HepG2 (cell line): ENCODE data around the gene TUBA8. TPM values are rescaled to one million over a fixed set of nuclear protein-coding genes. Genes with fewer than 3 reads are reported as not detected.

Experiments used
- ATF3 ChIP-seq: sonication (generic); formaldehyde crosslinking; IDR thresholded peaks from 2 replicates; pipeline ENCODE4 v1.4.0; 2020; ENCODE audit warnings: missing genetic modification reagents
- EED ChIP-seq: sonication (generic); formaldehyde crosslinking; IDR thresholded peaks from 2 replicates; pipeline ENCODE4 v1.5.0; 2020; ENCODE audit warnings: mild to moderate bottlenecking, missing genetic modification reagents
- EP300 ChIP-seq, 3 experiments: sonication (generic) in 1 of 3; formaldehyde crosslinking in 1 of 3; IDR thresholded peaks; 2 replicates each; pipeline versions ENCODE4 v1.5.1 to v1.6.1; 2011 to 2020; ENCODE audit warnings: low read depth in 2 of 3, low read length in 2 of 3, borderline replicate concordance in 1 of 3, improper control_type of control experiment in 1 of 3, mild to moderate bottlenecking in 1 of 3, missing genetic modification reagents in 1 of 3, moderate library complexity in 1 of 3
- ERF ChIP-seq: IDR thresholded peaks from 2 replicates; pipeline ENCODE4 v1.6.1; 2018; ENCODE audit warnings: missing biosample characterization, missing genetic modification reagents
- ETV5 ChIP-seq: IDR thresholded peaks from 2 replicates; pipeline ENCODE4 v1.6.1; 2018; ENCODE audit warnings: missing biosample characterization, missing genetic modification reagents, inconsistent platforms, borderline replicate concordance
- FIP1L1 ChIP-seq: fragments of 200-400 bp; formaldehyde crosslinking; IDR thresholded peaks from 2 replicates; pipeline ENCODE4 v1.6.1; 2018; ENCODE audit warnings: low read depth, mild to moderate bottlenecking, low read length, moderate library complexity, borderline replicate concordance; ENCODE audit not compliant: insufficient read depth
- KDM4B ChIP-seq: sonication (generic); formaldehyde crosslinking; IDR thresholded peaks from 2 replicates; pipeline ENCODE4 v1.4.0; 2020; ENCODE audit warnings: missing genetic modification reagents
- KDM6A ChIP-seq: IDR thresholded peaks from 2 replicates; pipeline ENCODE4 v1.6.1; 2016; ENCODE audit warnings: low read depth
- KLF6 ChIP-seq: IDR thresholded peaks from 2 replicates; pipeline ENCODE4 v1.8.0; 2016; ENCODE audit warnings: missing biosample characterization, missing genetic modification reagents
- MXD3 ChIP-seq: IDR thresholded peaks from 2 replicates; pipeline ENCODE4 v1.6.1; 2016; ENCODE audit warnings: mild to moderate bottlenecking, missing biosample characterization, missing genetic modification reagents
- POLR2AphosphoS5 ChIP-seq: IDR thresholded peaks from 2 replicates; pipeline ENCODE4 v1.6.1; 2012; ENCODE audit warnings: low read depth, low read length
- SALL1 ChIP-seq: sonication (generic); formaldehyde crosslinking; IDR thresholded peaks from 2 replicates; pipeline ENCODE4 v1.8.0; 2022; ENCODE audit warnings: mild to moderate bottlenecking, missing genetic modification reagents
- UBTF ChIP-seq: sonication (generic); formaldehyde crosslinking; IDR thresholded peaks from 2 replicates; pipeline ENCODE4 v1.4.0; 2020; ENCODE audit warnings: mild to moderate bottlenecking, missing genetic modification reagents
- ZC3H13 ChIP-seq: sonication (generic); formaldehyde crosslinking; IDR thresholded peaks from 2 replicates; pipeline ENCODE4 v1.8.1; 2023; ENCODE audit warnings: mild to moderate bottlenecking, missing genetic modification reagents, moderate library complexity
- ZFP41 ChIP-seq: sonication (generic); formaldehyde crosslinking; IDR thresholded peaks from 2 replicates; pipeline ENCODE4 v1.4.0; 2020; ENCODE audit warnings: mild to moderate bottlenecking, missing genetic modification reagents, borderline replicate concordance
- ZGPAT ChIP-seq: IDR thresholded peaks from 2 replicates; pipeline ENCODE4 v1.6.1; 2016; ENCODE audit warnings: mild to moderate bottlenecking
- ZMYM3 ChIP-seq: sonication (generic); formaldehyde crosslinking; IDR thresholded peaks from 2 replicates; pipeline ENCODE4 v1.5.1; 2020; ENCODE audit warnings: mild to moderate bottlenecking, missing genetic modification reagents
- ZNF549 ChIP-seq: sonication (generic); formaldehyde crosslinking; IDR thresholded peaks from 2 replicates; pipeline ENCODE4 v1.5.0; 2020; ENCODE audit warnings: missing genetic modification reagents
- ZNF687 ChIP-seq: sonication (generic); formaldehyde crosslinking; IDR thresholded peaks from 2 replicates; pipeline ENCODE4 v1.5.1; 2020; ENCODE audit warnings: mild to moderate bottlenecking, missing genetic modification reagents, moderate library complexity
- ZNF878 ChIP-seq: sonication (generic); formaldehyde crosslinking; IDR thresholded peaks from 2 replicates; pipeline ENCODE4 v1.8.1; 2023; ENCODE audit warnings: mild to moderate bottlenecking, missing genetic modification reagents, moderate library complexity
- ZSCAN25 ChIP-seq: sonication (generic); formaldehyde crosslinking; IDR thresholded peaks from 2 replicates; pipeline ENCODE4 v1.8.0; 2022; ENCODE audit warnings: mild to moderate bottlenecking, missing genetic modification reagents
- polyA plus RNA-seq, 8 experiments: library from polyadenylated mRNA; depleted of rRNA in 3 of 8; stranded (reverse) in 7 of 8; unstranded in 1 of 8; fragments of >200 nt; fragmentation: Illumina TruSeq in 4 of 8; extraction: Trizol in 4 of 8; gene quantifications; 2 replicates each; pipeline versions ENCODE4 v1.2.1 to v1.2.3, GENCODE V29; 2011 to 2016; ENCODE audit warnings: low read depth in 4 of 8, missing spikeins in 1 of 8, mixed read lengths in 1 of 8; ENCODE audit not compliant: insufficient read depth in 1 of 8
- total RNA-seq, 5 experiments: library from RNA; depleted of rRNA; stranded (reverse); fragments of >200 nt; fragmentation: Illumina TruSeq; extraction: Trizol; gene quantifications; 2 replicates each; pipeline ENCODE4 v1.2.3, GENCODE V29; 2016; ENCODE audit warnings: low read depth in 1 of 5

Gene TUBA8
- total and polyA plus RNA-seq, 2 of the 13 experiments (the other 11 are each of a cell fraction or from before 2014, with no cell fraction given) = 0.35 to 0.69 TPM

- peak; percentile 34; the same call in 1 of the 2 replicates for TF ChIP-seq ATF3 (CRISPR knock-in tag)
- peak; percentile 83 for TF ChIP-seq ERF (CRISPR knock-in tag)
- TF ChIP-seq FIP1L1 = no peak
- TF ChIP-seq KLF6 (CRISPR knock-in tag) = 0 out of 2 replicates have a peak, but pooled peaks have one; percentile 34
- peak; percentile 88 for TF ChIP-seq ZMYM3 (CRISPR knock-in tag)
- peak; percentile 72 for TF ChIP-seq ZSCAN25 (CRISPR knock-in tag)
- peak; percentile 98 for TF ChIP-seq ZNF687
- TF ChIP-seq EP300 (IDR thresholded peaks at IDR 0.05; ENCODE audit: low read depth in 2 of 2, low read length in 2 of 2) = peak in 1 of 2 experiments; percentile 43; a peak in 1 of 4 replicates
- peak; percentile 21; the same call in 1 of the 2 replicates for TF ChIP-seq EP300 (CRISPR knock-in tag; IDR thresholded peaks at IDR 0.05; ENCODE audit: borderline replicate concordance)
- peak; percentile 62; the same call in 1 of the 2 replicates for TF ChIP-seq KDM6A (CRISPR knock-in tag)
- peak; percentile 94 for TF ChIP-seq SALL1 (CRISPR knock-in tag)
- no peak for TF ChIP-seq ZFP41 (CRISPR knock-in tag)
- peak; percentile 63; the same call in 1 of the 2 replicates for TF ChIP-seq MXD3
- no peak for TF ChIP-seq EED (CRISPR knock-in tag)
- peak; percentile 89; the same call in 1 of the 2 replicates for TF ChIP-seq ZC3H13 (CRISPR knock-in tag)
- peak; percentile 76; the same call in 1 of the 2 replicates for TF ChIP-seq ZGPAT (CRISPR knock-in tag)
- TF ChIP-seq UBTF (CRISPR knock-in tag) = peak; percentile 88
- TF ChIP-seq POLR2AphosphoS5 = peak; percentile 47
- peak; percentile 60; the same call in 1 of the 2 replicates for TF ChIP-seq ETV5 (CRISPR knock-in tag)
- TF ChIP-seq ZNF878 = no peak
- TF ChIP-seq ZNF549 (CRISPR knock-in tag) = no peak
- no peak for TF ChIP-seq KDM4B
Observed at GRCh38 chr22:18091916-18092526, 18.6 kb upstream of the TUBA8 start (continued).
